Stimulated activated CD8-positive, alpha-beta memory T cell treated with anti-CD3 and anti-CD28 coated beads, Interleukin-4, amount 100 ng/mL, for 48 hours (primary cell): ENCODE results near the gene MORN2.

Experiments used
- DNase-seq: peaks from one replicate; pipeline ENCODE4 v3.0.0-alpha.2; 2020

MORN2 gene

GRCh38 chr2:38892819-38893218, 17.0 kb downstream of the MORN2 start:
- no peak for DNase-seq

GRCh38 chr2:38898256-38898655, 22.5 kb downstream of the MORN2 start:
- no peak for DNase-seq

- no peak for DNase-seq
Observed at GRCh38 chr2:38900726-38901125, 24.9 kb downstream of the MORN2 start.

GRCh38 chr2:38905251-38905650, 29.5 kb downstream of the MORN2 start:
- no peak for DNase-seq

GRCh38 chr2:38907242-38907641, 31.5 kb downstream of the MORN2 start:
- DNase-seq = no peak

- DNase-seq = no peak
Observed at GRCh38 chr2:38907743-38908562, 32.2 kb downstream of the MORN2 start.

- no peak for DNase-seq
Observed at GRCh38 chr2:38909872-38910271, 34.1 kb downstream of the MORN2 start.

- no peak for DNase-seq
Observed at GRCh38 chr2:38911191-38911590, 35.4 kb downstream of the MORN2 start.

- DNase-seq = no peak
Observed at GRCh38 chr2:38912619-38913018, 36.8 kb downstream of the MORN2 start.

- no peak for DNase-seq
Observed at GRCh38 chr2:38922389-38922788, 46.6 kb downstream of the MORN2 start.

- DNase-seq = no peak
Observed at GRCh38 chr2:38922902-38923301, 47.1 kb downstream of the MORN2 start.

GRCh38 chr2:38925982-38926381, 50.2 kb downstream of the MORN2 start:
- no peak for DNase-seq

GRCh38 chr2:38930600-38930999, 54.8 kb downstream of the MORN2 start:
- DNase-seq = no peak
